Measurements from ENCODE around the gene VAPB.

GRCh38 chr20:58481481-58482021, 92.5 kb downstream of the VAPB start:
- TF ChIP-seq CSDC2 (CRISPR knock-in tag; IDR thresholded peaks at IDR 0.05) (no peak), ZFP30 (CRISPR knock-in tag; IDR thresholded peaks at IDR 0.05) (no peak), ISL1 (CRISPR knock-in tag; IDR thresholded peaks at IDR 0.05) (no peak), TCF4 (CRISPR knock-in tag; IDR thresholded peaks at IDR 0.05; ENCODE audit: borderline replicate concordance) (no peak), SNAI2 (CRISPR knock-in tag; IDR thresholded peaks at IDR 0.05) (no peak), ZC3H10 (CRISPR knock-in tag; IDR thresholded peaks at IDR 0.05) (no peak), RARB (CRISPR knock-in tag; IDR thresholded peaks at IDR 0.05) (no peak), ESRRG (CRISPR knock-in tag; IDR thresholded peaks at IDR 0.05) (no peak), POU6F1 (CRISPR knock-in tag; IDR thresholded peaks at IDR 0.05; ENCODE audit: borderline replicate concordance, low read depth) (no peak), ARNTL (CRISPR knock-in tag; IDR thresholded peaks at IDR 0.05; ENCODE audit: borderline replicate concordance, low read depth) (no peak)
- TF ChIP-seq, protein P1, sequence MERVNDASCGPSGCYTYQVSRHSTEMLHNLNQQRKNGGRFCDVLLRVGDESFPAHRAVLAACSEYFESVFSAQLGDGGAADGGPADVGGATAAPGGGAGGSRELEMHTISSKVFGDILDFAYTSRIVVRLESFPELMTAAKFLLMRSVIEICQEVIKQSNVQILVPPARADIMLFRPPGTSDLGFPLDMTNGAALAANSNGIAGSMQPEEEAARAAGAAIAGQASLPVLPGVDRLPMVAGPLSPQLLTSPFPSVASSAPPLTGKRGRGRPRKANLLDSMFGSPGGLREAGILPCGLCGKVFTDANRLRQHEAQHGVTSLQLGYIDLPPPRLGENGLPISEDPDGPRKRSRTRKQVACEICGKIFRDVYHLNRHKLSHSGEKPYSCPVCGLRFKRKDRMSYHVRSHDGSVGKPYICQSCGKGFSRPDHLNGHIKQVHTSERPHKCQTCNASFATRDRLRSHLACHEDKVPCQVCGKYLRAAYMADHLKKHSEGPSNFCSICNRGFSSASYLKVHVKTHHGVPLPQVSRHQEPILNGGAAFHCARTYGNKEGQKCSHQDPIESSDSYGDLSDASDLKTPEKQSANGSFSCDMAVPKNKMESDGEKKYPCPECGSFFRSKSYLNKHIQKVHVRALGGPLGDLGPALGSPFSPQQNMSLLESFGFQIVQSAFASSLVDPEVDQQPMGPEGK (CRISPR knock-in tag; IDR thresholded peaks at IDR 0.05; ENCODE audit: borderline replicate concordance) = no peak
